ENCODE data around the gene NUTF2.
A peak's percentile ranks its signal among the peaks of the same experiment; 100 is the strongest.
"Not testable (repeated sequence)": the region's sequence is repeated elsewhere in the genome, so short reads cannot be mapped to it uniquely, and the experiment has no call there.

The NUTF2 gene

GRCh38 chr16:67864044-67864443 is 17.3 kb downstream of the NUTF2 start:
- DNase-seq (ENCODE audit: low spot score) = not testable (repeated sequence)

GRCh38 chr16:67864594-67864993 is 17.9 kb downstream of the NUTF2 start:
- no peak for DNase-seq (ENCODE audit: low spot score)

- DNase-seq (ENCODE audit: low spot score) = no peak
These were observed 18.6 kb downstream of the NUTF2 start for GRCh38 chr16:67865318-67865717.

- no peak for DNase-seq (ENCODE audit: low spot score)
These were observed 21.6 kb downstream of the NUTF2 start for GRCh38 chr16:67868290-67868689.

- no peak for DNase-seq (ENCODE audit: low spot score)
These were observed 22.9 kb downstream of the NUTF2 start for GRCh38 chr16:67869653-67870052.

- no peak for DNase-seq (ENCODE audit: low spot score)
These were observed 24.5 kb downstream of the NUTF2 start for GRCh38 chr16:67871256-67871655.

GRCh38 chr16:67872131-67872630 is 25.4 kb downstream of the NUTF2 start:
- no peak for DNase-seq (ENCODE audit: low spot score)

- peak; percentile 73 for DNase-seq (ENCODE audit: low spot score)
These were observed 26.1 kb downstream of the NUTF2 start, which contains the start of gene EDC4 for GRCh38 chr16:67872631-67873434. TSS of gene EDC4 (plus strand) at chr16:67873052. CDS start at chr16:67873262, 210 bp downstream.

- DNase-seq (ENCODE audit: low spot score) = no peak
These were observed 27.0 kb downstream of the NUTF2 start for GRCh38 chr16:67873435-67874370.

GRCh38 chr16:67874372-67874771 is 27.6 kb downstream of the NUTF2 start:
- DNase-seq (ENCODE audit: low spot score) = no peak

GRCh38 chr16:67877064-67877463 is 30.3 kb downstream of the NUTF2 start:
- DNase-seq (ENCODE audit: low spot score) = no peak

- DNase-seq (ENCODE audit: low spot score) = no peak
These were observed 31.5 kb downstream of the NUTF2 start for GRCh38 chr16:67878232-67878631.

- DNase-seq (ENCODE audit: low spot score) = no peak
These were observed 32.1 kb downstream of the NUTF2 start for GRCh38 chr16:67878846-67879245.

GRCh38 chr16:67879462-67879861 is 32.7 kb downstream of the NUTF2 start:
- DNase-seq (ENCODE audit: low spot score) = no peak

GRCh38 chr16:67879936-67880335 is 33.2 kb downstream of the NUTF2 start:
- no peak for DNase-seq (ENCODE audit: low spot score)

GRCh38 chr16:67880584-67880983 is 33.9 kb downstream of the NUTF2 start:
- no peak for DNase-seq (ENCODE audit: low spot score)

GRCh38 chr16:67881621-67882161 is 35.0 kb downstream of the NUTF2 start:
- DNase-seq (ENCODE audit: low spot score) = no peak

GRCh38 chr16:67882374-67883145 is 35.8 kb downstream of the NUTF2 start:
- DNase-seq (ENCODE audit: low spot score) = no peak

GRCh38 chr16:67883146-67883871 is 36.6 kb downstream of the NUTF2 start:
- no peak for DNase-seq (ENCODE audit: low spot score)

GRCh38 chr16:67883872-67884261 is 37.1 kb downstream of the NUTF2 start:
- peak; percentile 41 for DNase-seq (ENCODE audit: low spot score)

GRCh38 chr16:67884684-67885083 is 38.0 kb downstream of the NUTF2 start, which contains the start of gene NRN1L:
TSS of gene NRN1L (plus strand) at chr16:67884885. CDS start at chr16:67884904, 19 bp downstream.
- DNase-seq (ENCODE audit: low spot score) = no peak

All from LoVo (cell line).